GM13976 (cell line): Measurements from ENCODE around the gene TOMM22.
A peak's percentile ranks its signal among the peaks of the same experiment; 100 is the strongest.

Experiments used
- DNase-seq: peaks from one replicate; pipeline ENCODE4 v3.0.0; 2012; ENCODE audit warnings: low spot score
- CTCF ChIP-seq: IDR thresholded peaks from 2 replicates; pipeline ENCODE4 v1.5.1; 2012; ENCODE audit warnings: borderline replicate concordance, mild to moderate bottlenecking; ENCODE audit not compliant: insufficient read depth; ENCODE audit errors: extremely low read depth, missing control alignments, control extremely low read depth
- in situ Hi-C: fragments of 300-500 bp; cut with MboI; formaldehyde crosslinking; loops from one replicate; pipeline ENCODE4 v1.12.0; 2022; ENCODE audit warnings: low sequenced_read_pairs, mixed read lengths, inconsistent platforms; ENCODE audit not compliant: unreplicated experiment

Gene TOMM22

GRCh38 chr22:38733329-38733723 lies 51.6 kb downstream of the TOMM22 start:
- in situ Hi-C loops = no loop called here
- TF ChIP-seq CTCF = peak; percentile 57
- DNase-seq = peak; percentile 77

- peak; percentile 43 for DNase-seq
- in situ Hi-C loops = no loop called here
- no peak for TF ChIP-seq CTCF
Observed at GRCh38 chr22:38733724-38734381, 52.1 kb downstream of the TOMM22 start.

- in situ Hi-C loops = no loop called here
- TF ChIP-seq CTCF = no peak
- DNase-seq = no peak
Observed at GRCh38 chr22:38734421-38735100, 52.8 kb downstream of the TOMM22 start.
